WTC11 (cell line): ENCODE data around the gene SPOCK1.

ENCODE experiments used
- CTCF ChIP-seq: fragments of 200-600 bp; IDR thresholded peaks from 2 replicates; pipeline ENCODE4 v1.8.0; 2022; ENCODE audit warnings: antibody characterized with exemption
- E2F1 ChIP-seq: sonication (generic); formaldehyde crosslinking; IDR thresholded peaks from 2 replicates; pipeline ENCODE4 v1.8.0; 2022; ENCODE audit warnings: mild to moderate bottlenecking, missing genetic modification reagents
- JUN ChIP-seq: sonication (generic); formaldehyde crosslinking; IDR thresholded peaks from 2 replicates; pipeline ENCODE4 v1.8.0; 2023; ENCODE audit warnings: mild to moderate bottlenecking, missing genetic modification reagents
- NFYB ChIP-seq: sonication (generic); formaldehyde crosslinking; conservative IDR thresholded peaks from 2 replicates; pipeline ENCODE4 v1.8.0; 2022; ENCODE audit warnings: low read depth, missing genetic modification reagents
- NR1H2 ChIP-seq: sonication (generic); formaldehyde crosslinking; IDR thresholded peaks from 2 replicates; pipeline ENCODE4 v1.9.0; 2021; ENCODE audit warnings: mild to moderate bottlenecking, moderate library complexity, missing genetic modification reagents
- RELA ChIP-seq: sonication (generic); formaldehyde crosslinking; IDR thresholded peaks from 2 replicates; pipeline ENCODE4 v1.8.1; 2022; ENCODE audit warnings: missing genetic modification reagents, mild to moderate bottlenecking, borderline replicate concordance
- SP1 ChIP-seq: sonication (generic); formaldehyde crosslinking; conservative IDR thresholded peaks from 2 replicates; pipeline ENCODE4 v1.8.1; 2022; ENCODE audit warnings: missing genetic modification reagents
- USF2 ChIP-seq: sonication (generic); formaldehyde crosslinking; IDR thresholded peaks from 2 replicates; pipeline ENCODE4 v1.8.1; 2023; ENCODE audit warnings: mild to moderate bottlenecking, missing genetic modification reagents, moderate library complexity
- ZBTB43 ChIP-seq: sonication (generic); formaldehyde crosslinking; IDR thresholded peaks from 2 replicates; pipeline ENCODE4 v1.8.1; 2023; ENCODE audit warnings: mild to moderate bottlenecking, missing genetic modification reagents

GRCh38 chr5:137325721-137326120 lies 173.4 kb downstream of the SPOCK1 start:
- TF ChIP-seq CTCF (no peak), ZBTB43 (no peak), SP1 (no peak), USF2 (CRISPR knock-in tag) (no peak), RELA (CRISPR knock-in tag) (no peak), E2F1 (no peak), JUN (CRISPR knock-in tag) (no peak), NFYB (CRISPR knock-in tag) (no peak), NR1H2 (CRISPR knock-in tag) (no peak)
